HL-60/S4 treated with phorbol 12-myristate 13-acetate at 8.2 ng/mL for 4 days and 3 days (cell line): ENCODE data around the gene MYOCD.

Experiments
- in situ Hi-C: fragments of 300-500 bp; cut with MboI; formaldehyde crosslinking; loops from 2 replicates; pipeline ENCODE4 v1.15.0; 2022; ENCODE audit warnings: low sequenced_read_pairs

MYOCD gene

GRCh38 chr17:12640364-12640763 is 25.3 kb upstream of the MYOCD start:
- in situ Hi-C loops: no loop called here

GRCh38 chr17:12641084-12641483 is 24.6 kb upstream of the MYOCD start:
- in situ Hi-C loops: no loop called here

- in situ Hi-C loops: no loop called here
Measured at GRCh38 chr17:12642034-12642433, 23.7 kb upstream of the MYOCD start.

GRCh38 chr17:12643822-12644221 is 21.9 kb upstream of the MYOCD start:
- in situ Hi-C loops: no loop called here

- in situ Hi-C loops: no loop called here
Measured at GRCh38 chr17:12644623-12645022, 21.1 kb upstream of the MYOCD start.

- in situ Hi-C loops: no loop called here
Measured at GRCh38 chr17:12646761-12647422, 18.8 kb upstream of the MYOCD start.

GRCh38 chr17:12648498-12648897 is 17.2 kb upstream of the MYOCD start:
- in situ Hi-C loops: no loop called here

- in situ Hi-C loops: no loop called here
Measured at GRCh38 chr17:12655936-12656335, 9.8 kb upstream of the MYOCD start.

GRCh38 chr17:12656354-12656753 is 9.3 kb upstream of the MYOCD start:
- in situ Hi-C loops: no loop called here

- in situ Hi-C loops: no loop called here
Measured at GRCh38 chr17:12659500-12659899, 6.2 kb upstream of the MYOCD start.

GRCh38 chr17:12664252-12664651 is 1.4 kb upstream of the MYOCD start:
- in situ Hi-C loops: no loop called here

GRCh38 chr17:12664894-12665262 is 812 bp upstream of the MYOCD start:
- in situ Hi-C loops: no loop called here

- in situ Hi-C loops: no loop called here
Measured at GRCh38 chr17:12666718-12667117, 1.0 kb downstream of the MYOCD start.

GRCh38 chr17:12667299-12667958 is 1.7 kb downstream of the MYOCD start:
- in situ Hi-C loops: no loop called here

GRCh38 chr17:12671906-12672305 is 6.2 kb downstream of the MYOCD start:
- in situ Hi-C loops: no loop called here

GRCh38 chr17:12672947-12673346 is 7.3 kb downstream of the MYOCD start:
- in situ Hi-C loops: no loop called here

- in situ Hi-C loops: no loop called here
Measured at GRCh38 chr17:12673788-12674187, 8.1 kb downstream of the MYOCD start.

GRCh38 chr17:12680407-12680897 is 14.8 kb downstream of the MYOCD start:
- in situ Hi-C loops: no loop called here

GRCh38 chr17:12680993-12681392 is 15.3 kb downstream of the MYOCD start:
- in situ Hi-C loops: no loop called here

GRCh38 chr17:12683299-12683698 is 17.6 kb downstream of the MYOCD start:
- in situ Hi-C loops: no loop called here

GRCh38 chr17:12686486-12686885 is 20.8 kb downstream of the MYOCD start:
- in situ Hi-C loops: no loop called here

GRCh38 chr17:12688382-12688781 is 22.7 kb downstream of the MYOCD start:
- in situ Hi-C loops: no loop called here

- in situ Hi-C loops: no loop called here
Measured at GRCh38 chr17:12691173-12691572, 25.5 kb downstream of the MYOCD start.
